Peyer's patch (tissue), 4 donors: ENCODE measurements around the gene GDI2.
"Not testable (repeated sequence)": the region's sequence is repeated elsewhere in the genome, so short reads cannot be mapped to it uniquely, and the experiment has no call there.

ENCODE experiments used
- POLR2A ChIP-seq, 2 donors: fragments of 450-650 bp; IDR thresholded peaks; one replicate each; pipeline ENCODE4 v1.5.1; 2017; ENCODE audit warnings: antibody characterized with exemption in 2 of 2, mild to moderate bottlenecking in 2 of 2, moderate library complexity in 2 of 2
- TF ChIP-seq, protein P1 (sequence below), 6 experiments: fragments of 450-650 bp in 4 of 6; fragments of 200-600 bp in 2 of 6; sonication (generic) in 1 of 6; IDR thresholded peaks; one replicate each; pipeline ENCODE4 v1.5.1; 2017 to 2019; ENCODE audit warnings: antibody characterized with exemption in 6 of 6, mild to moderate bottlenecking in 3 of 6, moderate library complexity in 1 of 6

DNA sequence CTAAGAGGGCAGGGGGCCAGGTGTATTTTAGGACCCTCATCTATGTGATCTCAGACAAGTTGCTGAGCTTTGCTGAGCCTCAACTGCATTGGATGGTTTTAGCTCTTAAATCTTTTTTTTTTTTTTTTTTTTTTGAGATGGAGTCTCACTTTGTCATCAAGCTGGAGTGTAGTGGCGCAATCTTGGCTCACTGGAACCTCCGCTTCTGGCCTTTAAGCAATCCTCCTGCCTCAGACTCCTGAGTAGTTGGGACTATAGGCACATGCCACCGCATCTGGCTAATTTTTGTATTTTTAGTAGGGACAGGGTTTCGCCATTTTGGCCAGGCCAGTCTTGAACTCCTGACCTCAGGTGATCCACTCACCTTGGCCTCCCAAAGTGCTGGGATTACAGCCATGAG is 33.4 kb upstream of the GDI2 start:
- TF ChIP-seq, protein P1, sequence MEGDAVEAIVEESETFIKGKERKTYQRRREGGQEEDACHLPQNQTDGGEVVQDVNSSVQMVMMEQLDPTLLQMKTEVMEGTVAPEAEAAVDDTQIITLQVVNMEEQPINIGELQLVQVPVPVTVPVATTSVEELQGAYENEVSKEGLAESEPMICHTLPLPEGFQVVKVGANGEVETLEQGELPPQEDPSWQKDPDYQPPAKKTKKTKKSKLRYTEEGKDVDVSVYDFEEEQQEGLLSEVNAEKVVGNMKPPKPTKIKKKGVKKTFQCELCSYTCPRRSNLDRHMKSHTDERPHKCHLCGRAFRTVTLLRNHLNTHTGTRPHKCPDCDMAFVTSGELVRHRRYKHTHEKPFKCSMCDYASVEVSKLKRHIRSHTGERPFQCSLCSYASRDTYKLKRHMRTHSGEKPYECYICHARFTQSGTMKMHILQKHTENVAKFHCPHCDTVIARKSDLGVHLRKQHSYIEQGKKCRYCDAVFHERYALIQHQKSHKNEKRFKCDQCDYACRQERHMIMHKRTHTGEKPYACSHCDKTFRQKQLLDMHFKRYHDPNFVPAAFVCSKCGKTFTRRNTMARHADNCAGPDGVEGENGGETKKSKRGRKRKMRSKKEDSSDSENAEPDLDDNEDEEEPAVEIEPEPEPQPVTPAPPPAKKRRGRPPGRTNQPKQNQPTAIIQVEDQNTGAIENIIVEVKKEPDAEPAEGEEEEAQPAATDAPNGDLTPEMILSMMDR (IDR thresholded peaks at IDR 0.05), result not testable (repeated sequence)
- TF ChIP-seq POLR2A (IDR thresholded peaks at IDR 0.05), result not testable (repeated sequence)
